ENCODE data around the gene IGFALS.

The IGFALS gene

DNA sequence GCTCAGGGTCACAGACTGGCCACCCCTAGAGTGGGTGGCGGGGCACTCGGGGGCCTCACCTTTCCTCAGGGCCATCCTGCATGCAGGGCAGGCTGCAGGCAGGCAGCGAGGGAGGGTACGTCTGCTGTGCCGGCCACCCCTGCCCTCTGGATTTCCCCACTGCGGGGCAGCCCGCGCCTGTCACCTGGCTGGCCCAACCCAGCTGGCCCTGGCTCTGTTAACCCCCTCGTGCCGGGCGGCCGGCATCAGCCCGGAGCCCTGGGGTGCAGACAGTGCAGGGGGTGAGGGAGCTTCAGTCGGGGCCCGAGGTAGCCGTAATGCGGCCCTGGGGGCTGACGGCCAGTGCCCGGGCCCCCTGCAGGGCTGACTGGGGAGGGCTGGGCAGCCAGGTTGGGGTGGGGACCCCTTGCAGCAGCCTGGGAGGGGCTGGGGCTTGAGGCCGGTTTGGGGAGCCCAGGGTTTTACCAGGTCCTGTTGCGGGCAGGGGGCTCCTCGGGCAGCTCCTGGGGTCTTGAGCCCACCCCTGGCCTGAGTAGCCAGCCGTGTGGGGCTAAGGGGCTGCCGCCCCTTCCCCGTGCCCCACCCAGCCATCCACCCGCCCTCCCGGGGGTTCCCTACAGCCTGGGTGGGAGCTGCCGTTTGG, at the start of gene IGFALS:
Gene IGFALS (minus strand): TSS at position 128 of the 643 bp plus-strand sequence. CDS start 53 bp downstream, at position 75.
- H3K4me3 ChIP-seq (replicated peaks in 1 of 2; ENCODE audit: low read depth in 2 of 2, low read length in 2 of 2): no peak within 1 kb of the TSS
- DNase-seq (ENCODE audit: low read depth in 2 of 2): no peak
- TF ChIP-seq, protein P1, sequence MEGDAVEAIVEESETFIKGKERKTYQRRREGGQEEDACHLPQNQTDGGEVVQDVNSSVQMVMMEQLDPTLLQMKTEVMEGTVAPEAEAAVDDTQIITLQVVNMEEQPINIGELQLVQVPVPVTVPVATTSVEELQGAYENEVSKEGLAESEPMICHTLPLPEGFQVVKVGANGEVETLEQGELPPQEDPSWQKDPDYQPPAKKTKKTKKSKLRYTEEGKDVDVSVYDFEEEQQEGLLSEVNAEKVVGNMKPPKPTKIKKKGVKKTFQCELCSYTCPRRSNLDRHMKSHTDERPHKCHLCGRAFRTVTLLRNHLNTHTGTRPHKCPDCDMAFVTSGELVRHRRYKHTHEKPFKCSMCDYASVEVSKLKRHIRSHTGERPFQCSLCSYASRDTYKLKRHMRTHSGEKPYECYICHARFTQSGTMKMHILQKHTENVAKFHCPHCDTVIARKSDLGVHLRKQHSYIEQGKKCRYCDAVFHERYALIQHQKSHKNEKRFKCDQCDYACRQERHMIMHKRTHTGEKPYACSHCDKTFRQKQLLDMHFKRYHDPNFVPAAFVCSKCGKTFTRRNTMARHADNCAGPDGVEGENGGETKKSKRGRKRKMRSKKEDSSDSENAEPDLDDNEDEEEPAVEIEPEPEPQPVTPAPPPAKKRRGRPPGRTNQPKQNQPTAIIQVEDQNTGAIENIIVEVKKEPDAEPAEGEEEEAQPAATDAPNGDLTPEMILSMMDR (IDR thresholded peaks at IDR 0.05; ENCODE audit: low read depth, low read length): no peak

DNA sequence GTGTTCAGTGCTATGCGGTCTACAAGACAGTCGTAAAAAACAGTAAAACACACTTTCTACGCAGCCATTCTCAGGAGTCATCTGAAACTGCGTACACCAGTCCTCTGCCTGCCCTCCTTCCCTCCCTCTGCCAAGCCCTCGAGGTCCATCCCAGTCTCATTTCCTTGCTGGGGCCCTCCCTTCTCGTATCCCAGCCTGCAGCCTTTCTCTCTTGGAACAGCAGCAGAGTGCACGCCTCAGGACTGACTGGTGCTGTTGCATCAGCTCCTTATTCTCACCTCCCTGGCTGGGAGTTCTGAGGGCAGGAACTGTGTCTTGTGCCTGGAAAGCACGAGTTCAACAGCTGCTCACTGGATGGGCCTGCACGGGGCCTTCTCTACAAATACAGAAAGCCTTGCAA, 46.0 kb upstream of the IGFALS start:
- TF ChIP-seq, protein P1 (IDR thresholded peaks at IDR 0.05; ENCODE audit: low read depth, low read length): no peak
- peak; percentile 35 to 41 for DNase-seq (ENCODE audit: low read depth in 2 of 2)
- H3K4me3 ChIP-seq (replicated peaks in 1 of 2; ENCODE audit: low read depth in 2 of 2, low read length in 2 of 2): no peak overlapping the region

DNA sequence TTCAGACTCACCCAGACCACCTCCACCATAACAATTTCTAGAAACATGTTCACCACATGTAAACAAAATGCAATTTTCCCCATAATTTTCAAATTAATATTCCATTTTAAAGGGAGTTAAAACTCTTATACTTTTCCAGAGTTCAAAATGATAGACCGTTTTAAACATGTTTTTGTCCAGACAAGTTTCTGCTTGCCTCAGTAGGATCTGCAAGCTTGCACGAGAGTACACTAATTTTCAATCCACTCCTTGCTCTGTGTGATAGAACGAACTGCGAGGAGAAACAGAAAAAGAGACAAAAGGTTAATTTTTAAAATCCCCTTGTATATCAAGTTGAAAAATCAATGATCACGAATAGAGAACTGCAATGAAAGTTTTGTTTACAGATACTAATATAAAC, 40.6 kb upstream of the IGFALS start:
- TF ChIP-seq, protein P1 (IDR thresholded peaks at IDR 0.05; ENCODE audit: low read depth, low read length): no peak
- H3K4me3 ChIP-seq (replicated peaks in 1 of 2; ENCODE audit: low read depth in 2 of 2, low read length in 2 of 2): no peak overlapping the region
- no peak for DNase-seq (ENCODE audit: low read depth in 2 of 2)

DNA sequence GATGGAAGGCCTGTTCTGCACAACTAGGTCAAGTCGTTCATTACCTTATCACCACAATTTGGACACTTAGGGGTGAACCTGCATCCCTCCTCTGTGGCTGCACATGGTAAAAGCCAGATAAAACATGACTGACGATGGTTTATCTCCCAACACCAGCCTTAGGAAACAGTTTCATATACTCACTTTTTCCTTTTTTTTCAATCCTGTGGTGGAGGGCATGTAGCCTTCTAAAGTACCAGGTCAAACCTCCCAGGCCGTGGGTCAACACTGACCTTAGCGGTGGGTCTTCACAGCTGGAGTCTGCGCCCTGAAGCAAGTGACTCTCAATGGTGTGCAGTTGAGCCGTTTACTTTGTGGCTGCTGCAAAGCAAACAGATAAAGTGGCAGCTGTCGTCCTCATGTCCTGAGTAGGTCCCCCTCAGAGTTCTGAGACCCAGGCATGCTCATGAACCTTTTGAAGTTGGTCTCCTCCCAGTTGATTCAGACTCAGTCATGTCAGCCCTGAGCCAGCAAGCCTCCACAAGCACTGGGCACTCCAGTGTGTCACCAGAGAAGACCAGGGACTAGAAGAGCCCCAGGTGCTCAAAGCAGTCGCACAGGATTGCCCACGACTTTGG, 39.4 kb upstream of the IGFALS start:
- H3K4me3 ChIP-seq (replicated peaks in 1 of 2; ENCODE audit: low read depth in 2 of 2, low read length in 2 of 2): no peak overlapping the region
- DNase-seq (ENCODE audit: low read depth in 2 of 2): no peak
- TF ChIP-seq, protein P1 (IDR thresholded peaks at IDR 0.05; ENCODE audit: low read depth, low read length): no peak

DNA sequence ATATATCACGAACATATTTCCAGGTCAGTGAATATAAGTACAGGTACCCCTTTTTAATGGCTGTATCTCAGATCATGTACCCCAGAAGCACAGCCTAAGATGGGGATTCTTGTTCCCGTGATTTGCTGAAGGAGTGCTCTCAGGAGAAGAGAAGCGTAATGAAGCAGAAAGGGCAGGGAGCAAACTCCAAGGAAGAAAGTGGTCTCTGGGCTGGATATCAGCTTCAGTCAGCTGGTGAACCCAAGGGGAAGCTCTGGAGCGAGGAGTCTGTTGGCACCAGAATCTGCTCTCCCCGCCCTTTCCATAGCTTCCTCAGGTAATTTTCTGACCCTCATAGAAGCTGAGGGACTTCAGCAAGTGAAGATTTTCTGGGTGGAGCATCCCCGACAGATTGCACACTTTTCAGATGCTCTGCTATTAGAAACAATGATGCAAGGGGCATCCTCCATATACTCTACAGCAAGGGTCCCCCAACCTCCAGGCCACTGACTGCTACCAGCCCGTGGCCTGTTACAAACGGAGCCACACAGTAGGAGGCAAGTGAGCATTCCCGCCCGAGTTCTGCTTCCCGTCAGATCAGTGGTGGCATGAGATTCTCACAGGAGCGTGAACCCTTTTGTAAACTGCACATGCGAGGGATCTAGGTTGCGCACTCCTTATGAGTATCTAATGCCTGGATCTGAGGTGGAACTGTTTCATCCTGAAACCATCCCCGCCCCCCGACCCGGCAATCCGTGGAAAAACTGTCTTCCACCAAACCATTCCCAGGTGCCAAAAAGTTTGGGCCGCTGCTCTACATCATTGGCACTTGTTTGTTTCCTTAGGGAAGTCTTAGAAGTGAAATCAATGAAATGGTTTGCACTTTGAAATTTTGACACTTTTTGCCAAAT, 37.9 kb upstream of the IGFALS start:
- H3K4me3 ChIP-seq (replicated peaks in 1 of 2; ENCODE audit: low read depth in 2 of 2, low read length in 2 of 2): no peak overlapping the region
- TF ChIP-seq, protein P1 (IDR thresholded peaks at IDR 0.05; ENCODE audit: low read depth, low read length): no peak
- no peak for DNase-seq (ENCODE audit: low read depth in 2 of 2)

DNA sequence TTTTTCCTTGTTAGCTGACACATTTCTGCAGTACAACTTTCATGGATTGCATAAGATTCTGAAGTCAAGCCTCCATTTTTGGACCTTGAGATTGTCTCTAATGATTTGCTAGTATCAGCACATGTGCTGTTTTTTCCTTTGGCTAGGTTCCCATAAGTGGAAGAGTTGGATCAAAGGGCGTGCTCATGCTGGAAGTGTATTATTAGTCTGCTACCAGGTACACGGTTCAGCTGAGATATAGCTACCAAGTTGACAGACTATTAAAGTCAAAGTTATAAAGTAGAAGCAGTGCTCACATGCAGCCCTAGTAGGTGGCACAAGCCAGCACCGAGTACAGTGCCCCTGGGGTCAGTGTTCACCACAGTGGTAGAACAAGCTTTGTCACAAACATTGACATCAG, 36.7 kb upstream of the IGFALS start:
- no peak overlapping the region for H3K4me3 ChIP-seq (replicated peaks in 1 of 2; ENCODE audit: low read depth in 2 of 2, low read length in 2 of 2)
- no peak for DNase-seq (ENCODE audit: low read depth in 2 of 2)
- TF ChIP-seq, protein P1 (IDR thresholded peaks at IDR 0.05; ENCODE audit: low read depth, low read length): no peak

Measured in cardiac fibroblast (primary cell).